HPDE6-E6E7 (cell line): Measurements from ENCODE around the gene CTSH.

ENCODE experiments used
- DNase-seq: peaks from one replicate; pipeline ENCODE4 v3.0.0; 2011; ENCODE audit warnings: missing footprints; ENCODE audit errors: extremely low spot score

Gene CTSH, protein sequence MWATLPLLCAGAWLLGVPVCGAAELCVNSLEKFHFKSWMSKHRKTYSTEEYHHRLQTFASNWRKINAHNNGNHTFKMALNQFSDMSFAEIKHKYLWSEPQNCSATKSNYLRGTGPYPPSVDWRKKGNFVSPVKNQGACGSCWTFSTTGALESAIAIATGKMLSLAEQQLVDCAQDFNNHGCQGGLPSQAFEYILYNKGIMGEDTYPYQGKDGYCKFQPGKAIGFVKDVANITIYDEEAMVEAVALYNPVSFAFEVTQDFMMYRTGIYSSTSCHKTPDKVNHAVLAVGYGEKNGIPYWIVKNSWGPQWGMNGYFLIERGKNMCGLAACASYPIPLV

DNA sequence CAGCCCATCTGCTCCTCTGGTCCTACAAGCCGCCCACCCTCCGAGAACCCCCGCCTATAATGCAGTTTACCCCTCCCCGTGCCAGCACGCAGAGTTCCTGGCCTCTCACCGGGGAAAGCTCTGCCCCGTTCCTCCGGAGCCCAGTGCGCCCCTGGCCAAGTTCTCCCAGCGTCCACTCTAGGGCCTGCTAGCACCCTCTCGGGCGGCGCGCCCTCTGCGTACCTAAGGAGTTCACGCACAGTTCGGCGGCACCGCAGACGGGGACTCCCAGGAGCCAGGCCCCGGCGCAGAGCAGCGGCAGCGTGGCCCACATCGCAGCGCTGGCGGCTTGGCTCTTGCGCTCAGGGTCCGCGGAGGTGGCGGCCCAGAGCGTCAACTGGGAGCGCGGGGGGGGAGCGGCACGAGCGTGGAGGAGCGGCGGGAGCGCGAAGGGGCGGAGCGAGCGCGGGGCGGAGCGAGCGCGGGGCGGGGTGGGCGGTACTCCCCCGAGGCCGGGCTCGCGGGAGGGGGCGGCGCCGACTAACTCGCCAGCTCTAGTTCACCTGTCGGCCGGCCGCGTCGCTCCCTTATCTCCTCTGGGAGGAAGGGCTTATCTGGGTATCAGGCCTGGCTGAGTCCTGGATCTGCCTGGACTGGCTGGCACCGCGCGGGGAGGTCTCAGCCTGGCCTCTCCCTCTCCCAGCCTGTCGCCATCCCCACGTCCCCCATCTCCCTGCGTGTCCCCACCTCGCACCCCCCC, at the start of gene CTSH:
CTSH (minus strand) TSS at position 378 of the 739 bp plus-strand sequence; CDS start at position 313, 65 bp downstream.
- DNase-seq, result peak; percentile 82

DNA sequence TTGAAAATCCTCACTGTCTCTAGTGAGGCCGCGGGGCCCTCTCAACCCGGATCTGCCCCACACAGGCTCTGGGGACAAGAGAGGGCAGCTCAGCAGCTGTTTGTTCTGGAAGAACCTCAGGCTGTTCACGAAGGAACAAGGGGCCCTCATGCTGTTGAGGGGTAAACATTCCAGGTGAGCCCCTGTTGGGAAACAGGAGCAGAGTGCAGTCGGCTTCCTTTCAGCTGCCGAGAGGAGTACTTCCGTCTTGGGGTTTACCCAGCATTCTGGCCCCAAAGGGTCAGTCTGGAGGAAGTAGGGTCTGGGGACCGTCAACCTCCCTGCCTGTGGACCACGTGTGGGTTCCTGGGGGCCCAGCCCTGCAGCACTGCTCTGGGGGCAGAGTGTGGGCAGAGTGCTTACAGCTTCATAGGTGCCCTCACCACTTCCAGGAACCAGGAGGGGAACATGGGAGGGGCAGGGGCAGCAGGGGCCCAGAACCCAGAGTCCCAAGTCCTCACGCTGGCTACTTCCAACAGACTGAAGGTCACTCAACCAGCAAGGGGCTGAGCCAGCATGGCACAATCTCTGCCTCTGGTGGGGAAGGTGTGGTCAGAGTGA, 49.2 kb upstream of the CTSH start:
- no peak for DNase-seq

DNA sequence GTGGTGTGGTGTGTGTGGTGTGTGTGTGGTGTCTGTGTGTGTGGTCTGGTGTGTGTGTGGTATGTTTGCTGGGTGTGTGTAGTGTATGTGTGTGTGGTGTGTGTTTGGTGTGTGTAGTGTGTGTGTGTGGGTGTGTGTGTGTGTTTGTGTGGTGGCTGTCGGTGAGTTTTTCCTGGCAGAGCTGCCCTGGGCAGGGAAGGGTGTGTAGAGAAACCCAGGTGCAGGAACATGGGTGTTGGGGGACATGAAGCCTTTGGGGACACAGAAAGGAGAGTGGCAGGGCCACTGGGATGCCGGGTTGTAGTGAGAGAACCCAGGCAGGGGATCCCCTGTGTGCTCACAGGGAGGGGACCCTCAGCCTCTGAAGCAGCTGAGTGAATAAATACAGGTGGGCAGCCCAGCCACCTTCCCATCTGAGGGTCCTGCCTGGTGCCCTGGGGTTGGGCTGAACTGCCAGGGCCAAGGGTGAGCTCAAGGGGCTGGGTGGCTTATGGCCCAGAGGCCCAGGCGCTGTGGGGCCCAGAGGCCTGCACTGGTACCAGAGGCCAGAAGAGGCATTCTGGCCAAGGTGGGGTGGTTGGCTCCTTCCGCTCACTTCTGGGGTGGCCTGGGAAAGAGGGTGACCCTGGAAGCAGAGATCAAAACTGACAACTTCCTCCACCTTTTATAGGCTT, 48.5 kb upstream of the CTSH start:
- DNase-seq, result no peak

DNA sequence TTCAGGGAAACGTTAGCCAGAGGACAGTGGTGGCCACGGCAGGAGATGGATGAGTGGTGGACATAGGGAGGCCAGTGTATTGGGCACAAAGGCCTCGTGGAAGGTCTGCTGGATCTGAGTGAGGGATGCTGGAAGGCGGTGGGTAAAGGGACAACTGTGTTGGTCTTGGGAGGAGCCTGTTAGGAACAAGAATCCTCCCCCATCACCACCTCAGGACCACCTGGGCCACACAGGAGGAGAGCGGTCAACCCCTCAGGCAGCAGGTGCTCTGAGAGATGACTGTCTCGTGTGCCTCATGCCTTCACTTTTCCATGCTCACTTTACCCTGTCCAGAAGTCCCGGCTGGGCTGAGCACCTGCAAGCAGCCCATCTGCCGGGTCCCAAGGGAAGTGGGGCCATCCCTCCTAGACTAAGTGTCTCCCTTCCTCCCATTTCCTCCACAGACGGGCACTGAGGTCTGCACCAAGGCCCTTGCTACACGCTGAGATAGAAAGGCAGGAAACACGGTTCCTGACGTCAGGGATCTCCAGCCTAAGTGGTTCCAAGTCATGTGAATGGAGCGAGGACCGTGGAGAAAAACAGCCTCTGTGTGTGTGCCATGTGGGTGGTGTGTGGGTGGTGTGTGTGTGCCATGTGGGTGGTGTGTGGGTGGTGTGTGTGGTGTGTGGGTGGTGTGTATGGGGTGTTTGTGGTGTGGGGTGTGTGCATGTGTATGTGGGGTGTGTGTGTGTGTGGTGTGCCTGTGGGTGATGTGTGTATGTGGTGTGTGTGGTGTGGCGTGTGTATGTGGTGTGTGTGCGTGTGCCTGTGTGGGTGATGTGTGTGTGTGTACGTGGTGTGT, 47.8 kb upstream of the CTSH start:
- no peak for DNase-seq

DNA sequence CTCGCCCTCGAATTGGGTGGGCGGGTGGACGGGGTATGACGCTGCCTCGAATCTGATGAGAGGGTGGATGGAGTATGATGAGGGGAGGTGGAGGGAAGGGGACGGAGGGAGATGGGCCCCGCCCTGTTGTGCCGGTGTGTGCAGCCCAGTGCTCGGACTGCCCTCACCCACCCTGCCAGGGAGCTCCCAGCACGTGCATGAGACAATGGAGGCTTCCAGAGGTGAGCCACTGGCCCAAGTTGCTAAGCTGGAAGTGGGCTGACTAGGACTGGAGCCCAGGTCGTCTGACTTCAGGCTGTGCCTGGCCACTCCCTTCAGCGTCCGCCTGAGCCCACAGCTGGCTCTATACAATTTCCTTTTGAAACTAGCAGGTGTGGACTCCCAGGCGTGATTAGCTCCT, 47.0 kb upstream of the CTSH start:
- no peak for DNase-seq

DNA sequence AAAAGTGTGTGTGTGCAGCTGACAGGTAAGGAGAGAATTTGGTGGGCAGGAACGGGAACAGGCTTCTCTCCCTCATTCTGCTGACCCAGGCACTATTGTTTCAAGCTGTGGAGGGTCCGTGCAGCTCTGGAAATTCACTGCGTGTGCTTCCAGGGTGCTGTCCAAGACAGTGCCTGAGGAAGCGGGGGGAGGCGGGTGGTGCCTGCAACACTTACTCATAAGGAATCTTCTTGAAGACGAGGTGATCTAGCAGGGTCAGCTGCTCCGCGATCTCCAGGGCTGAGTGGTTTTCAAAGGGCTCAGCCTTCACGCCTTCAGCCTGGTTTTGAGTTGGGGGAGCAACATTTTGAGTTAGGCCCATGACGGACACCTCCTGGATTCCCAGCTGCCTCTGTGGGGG, 46.6 kb upstream of the CTSH start:
- DNase-seq, result no peak

DNA sequence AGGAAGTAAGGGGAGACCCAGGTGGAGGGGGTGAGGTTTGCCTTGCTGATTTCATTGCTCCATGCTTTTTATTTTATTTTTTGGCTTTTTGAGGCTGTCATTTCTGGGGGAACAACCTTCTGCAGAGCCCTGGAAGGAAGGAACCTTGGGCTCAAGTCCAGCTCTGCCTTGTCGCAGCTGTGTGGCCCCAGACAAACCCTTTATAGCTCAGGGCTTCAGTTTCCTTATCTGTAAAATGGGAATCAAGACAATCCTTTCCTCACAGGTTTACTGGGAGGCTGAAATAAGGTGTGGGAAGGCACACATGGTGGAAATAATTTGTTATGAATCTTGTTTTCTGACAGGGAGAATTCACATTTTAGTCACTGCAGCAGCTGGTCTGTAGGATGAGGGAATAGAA, 45.4 kb upstream of the CTSH start:
- no peak for DNase-seq

DNA sequence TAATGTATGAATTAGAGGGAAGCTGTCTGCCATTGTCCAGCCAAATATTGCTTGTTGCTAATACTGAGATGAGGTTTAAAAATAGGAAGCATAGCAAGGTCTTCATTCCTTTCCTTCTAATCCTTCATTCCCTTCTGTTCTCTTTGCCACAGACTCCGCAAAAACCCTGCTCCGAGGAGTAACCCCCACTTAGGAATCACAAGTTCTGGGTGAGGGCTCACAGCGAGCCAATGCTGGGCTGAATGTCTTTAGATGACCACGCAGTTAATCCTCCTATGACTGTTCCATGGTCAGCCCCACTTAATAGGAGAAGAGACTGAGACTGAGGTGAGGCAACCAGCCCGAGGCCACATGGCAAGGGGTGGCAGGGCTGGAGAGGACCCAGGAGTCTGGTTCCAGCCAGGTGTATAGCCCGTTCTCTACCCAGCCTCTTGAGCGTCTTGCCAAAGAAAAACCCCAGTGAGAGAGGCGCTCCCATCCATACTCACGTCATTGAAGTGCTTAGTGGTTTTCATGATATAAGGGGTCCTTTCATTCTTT, 44.9 kb upstream of the CTSH start:
- DNase-seq, result no peak

DNA sequence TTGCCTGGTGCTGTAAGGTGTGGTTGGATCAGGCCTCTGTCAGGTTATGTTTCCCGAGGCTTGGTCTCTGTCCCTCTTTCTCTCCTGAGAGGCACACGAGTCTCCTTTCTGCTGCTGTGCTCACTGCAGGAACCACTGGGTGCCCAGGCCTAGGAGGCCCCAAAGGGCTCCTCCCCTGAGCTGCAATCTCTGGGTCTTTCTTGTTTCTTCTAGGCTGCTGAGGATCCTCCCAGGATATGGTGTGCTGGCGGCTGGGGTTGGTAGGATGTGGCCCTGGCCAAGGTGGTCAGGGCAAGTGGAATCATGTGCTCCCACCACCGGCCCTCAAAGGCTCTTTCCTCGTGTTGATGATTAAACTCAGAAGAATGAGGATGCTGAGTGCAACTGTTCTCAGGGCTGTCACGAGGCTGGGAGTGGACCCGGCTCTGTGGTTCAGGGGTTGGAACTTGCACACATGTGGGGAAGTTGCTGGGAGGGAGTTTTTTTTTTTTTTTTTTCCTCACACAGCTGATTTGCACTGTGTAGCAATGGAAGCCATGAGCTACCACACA, 43.6 kb upstream of the CTSH start:
- DNase-seq, result peak; percentile 99

DNA sequence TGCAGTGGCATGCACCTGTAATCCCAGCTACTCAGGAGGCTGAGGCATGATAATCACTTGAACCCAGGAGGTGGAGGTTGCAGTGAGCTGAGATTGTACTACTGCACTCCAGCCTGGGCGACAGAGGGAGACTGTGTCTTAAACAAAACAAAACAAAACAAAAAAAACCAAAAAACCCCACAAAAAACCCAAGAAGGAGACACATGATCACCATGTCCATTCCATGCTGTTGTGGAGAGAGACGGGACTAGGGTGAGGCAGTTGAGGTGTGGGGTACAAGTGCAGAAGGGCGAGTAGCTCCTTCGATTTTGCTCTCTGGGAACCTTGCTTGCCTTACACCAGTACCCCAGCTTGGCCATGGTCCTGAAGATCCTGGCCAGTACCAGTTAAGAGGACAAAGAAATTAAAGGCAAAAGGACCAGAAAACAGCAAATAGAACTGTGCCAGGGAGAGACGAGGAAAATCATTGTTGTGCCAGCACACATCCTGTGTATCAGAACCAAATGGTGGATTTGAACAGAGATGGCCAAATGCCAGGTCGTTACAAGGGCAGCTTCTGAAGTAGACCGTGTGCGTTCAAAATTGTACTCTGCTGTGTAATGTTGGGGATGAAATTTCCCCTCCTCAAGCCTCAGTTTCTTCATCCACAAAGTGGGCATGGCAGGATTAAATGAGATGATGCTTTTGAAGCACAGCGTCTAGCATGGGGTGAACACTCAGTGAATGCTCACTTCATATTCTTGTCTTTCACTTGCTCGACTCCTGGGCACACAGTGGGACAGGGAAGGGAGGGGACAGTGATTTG, 42.9 kb upstream of the CTSH start:
- DNase-seq, result no peak

DNA sequence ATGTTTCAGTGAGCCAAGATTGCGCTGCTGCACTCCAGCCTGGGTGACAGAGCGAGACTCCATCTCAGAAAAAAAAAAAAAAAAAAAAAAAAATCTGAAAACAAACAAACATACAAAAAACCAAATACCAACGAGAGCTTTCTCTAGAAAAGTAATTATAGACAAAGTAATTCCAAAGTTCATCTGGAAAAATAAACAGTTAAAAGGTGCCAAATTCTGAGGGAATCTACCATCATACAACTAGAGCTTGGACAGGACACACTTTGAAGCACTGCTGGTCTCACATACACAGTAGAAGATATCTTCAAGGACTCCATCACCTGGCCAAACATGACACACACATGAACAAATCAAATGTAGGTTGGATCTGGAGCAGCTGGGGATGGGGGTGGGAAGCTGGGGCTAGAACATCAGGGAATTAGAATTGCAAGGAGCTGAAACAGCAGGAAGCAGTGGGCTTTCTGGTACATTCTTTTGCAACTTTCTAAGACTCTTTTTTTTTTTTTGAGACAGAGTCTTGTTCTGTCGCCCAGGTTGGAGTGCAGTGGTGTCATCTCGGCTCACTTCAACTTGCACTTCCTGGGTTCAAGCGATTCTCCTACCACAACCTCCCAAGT, 41.1 kb upstream of the CTSH start:
- no peak for DNase-seq

DNA sequence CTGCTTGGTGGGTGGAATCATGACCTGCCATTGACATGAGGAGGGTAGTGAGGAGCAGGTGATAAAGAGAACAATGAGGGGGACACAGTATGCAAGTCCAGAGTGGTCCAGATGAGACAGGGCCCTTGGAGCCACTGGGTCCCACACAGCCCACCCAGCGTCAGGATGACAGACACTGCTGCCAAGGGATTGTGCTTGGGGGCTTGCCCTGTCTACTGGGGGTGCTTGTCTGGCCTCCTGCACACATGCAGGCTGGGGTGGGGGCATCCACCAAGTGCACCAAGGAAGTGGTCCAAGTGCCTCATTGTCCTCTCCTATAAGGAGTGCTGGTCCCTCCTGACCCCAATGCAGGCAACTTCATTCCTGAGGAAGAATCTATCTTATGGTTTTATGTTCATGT, 39.2 kb upstream of the CTSH start:
- no peak for DNase-seq

DNA sequence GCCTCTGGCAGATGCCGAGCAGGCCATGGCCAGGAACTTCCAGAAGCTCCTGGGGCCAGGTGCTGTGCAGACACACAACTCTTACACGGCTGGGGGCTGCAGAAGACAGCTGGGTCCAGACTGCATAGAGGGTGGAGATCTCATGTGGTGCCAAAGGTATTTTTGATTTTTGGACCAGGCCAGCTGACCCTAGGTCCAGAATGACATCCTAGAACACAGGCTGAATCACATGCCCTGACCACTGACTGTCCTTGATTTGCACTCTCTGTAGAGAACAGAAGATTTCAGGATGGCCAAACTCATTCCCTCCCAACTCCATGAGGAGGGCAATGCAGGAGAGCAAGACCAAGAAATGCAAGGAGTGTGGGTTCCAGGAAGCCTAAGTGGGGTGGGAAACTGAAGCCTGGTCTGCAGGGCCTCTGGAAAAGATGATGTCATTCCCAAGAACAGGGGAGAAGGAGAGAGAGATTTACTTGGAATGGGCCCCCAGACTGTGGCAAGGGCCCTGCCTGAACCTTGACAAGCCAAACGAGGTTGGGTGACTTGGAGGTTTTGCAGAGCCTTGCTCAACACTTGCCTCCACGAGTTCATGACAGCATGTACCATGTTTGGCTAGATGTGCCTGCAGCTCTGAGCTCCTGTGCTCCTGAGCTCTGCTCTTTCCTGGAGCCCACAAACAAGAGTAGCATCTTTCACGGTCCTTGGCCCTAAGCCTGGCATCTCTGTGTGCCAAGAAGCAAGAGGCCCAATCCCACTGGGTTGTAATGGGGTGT, 38.5 kb upstream of the CTSH start:
- DNase-seq, result no peak

DNA sequence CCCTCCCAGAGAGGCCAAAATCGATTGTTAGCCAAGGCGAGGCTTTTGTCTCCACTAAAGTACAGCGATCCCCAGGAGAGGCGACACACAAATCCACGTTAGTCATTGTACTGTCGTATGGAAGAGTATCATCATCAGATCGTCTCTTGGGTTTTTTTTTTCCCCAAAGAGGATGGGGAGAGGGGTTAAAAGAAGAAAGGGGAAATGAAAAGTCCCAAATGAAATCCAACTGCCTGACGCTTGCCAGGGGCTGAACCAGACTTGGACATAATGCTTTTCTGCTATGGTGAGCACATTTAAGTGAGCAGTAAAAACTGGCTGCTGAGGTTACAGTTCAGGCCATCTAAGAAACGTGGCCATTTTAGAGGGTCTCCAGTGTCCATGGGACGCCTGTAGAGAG, 37.9 kb upstream of the CTSH start:
- no peak for DNase-seq

DNA sequence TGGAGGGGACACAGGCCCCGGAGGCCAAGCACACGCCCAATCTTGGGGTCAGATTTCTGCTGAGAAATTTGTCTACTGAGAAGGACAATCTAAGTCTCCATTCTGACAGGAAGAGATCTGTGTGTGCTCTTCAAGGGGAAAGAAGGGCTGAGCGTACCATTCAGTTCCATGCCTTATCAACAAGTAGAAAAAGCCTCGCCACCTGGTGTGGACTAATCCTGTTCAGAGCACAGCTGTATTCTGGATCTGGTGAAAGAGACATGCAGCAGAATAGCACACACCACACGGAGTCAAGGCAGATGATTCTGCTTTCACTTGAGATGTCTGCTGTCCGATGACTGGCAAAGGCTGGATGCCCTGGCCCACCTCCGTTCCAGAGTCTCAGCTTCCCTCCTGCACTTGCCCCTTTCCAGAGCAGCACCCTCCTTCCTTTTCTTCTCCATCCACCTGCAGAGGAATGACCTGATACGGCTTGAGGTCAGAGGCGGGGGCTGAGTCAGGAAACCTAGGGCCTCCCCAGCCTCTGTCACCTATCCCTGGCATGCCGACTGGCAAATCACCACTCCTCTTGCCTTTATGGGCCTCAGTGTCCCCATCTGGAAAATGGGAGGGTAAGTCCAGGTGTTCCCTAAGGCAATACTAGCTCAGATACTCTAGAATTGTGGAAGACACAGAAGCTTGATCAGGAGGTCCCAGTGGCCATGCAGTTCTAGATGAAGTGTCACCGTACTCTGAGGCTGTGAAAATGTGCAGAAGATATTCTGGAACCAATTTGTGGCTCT, 36.9 kb upstream of the CTSH start:
- DNase-seq, result no peak

DNA sequence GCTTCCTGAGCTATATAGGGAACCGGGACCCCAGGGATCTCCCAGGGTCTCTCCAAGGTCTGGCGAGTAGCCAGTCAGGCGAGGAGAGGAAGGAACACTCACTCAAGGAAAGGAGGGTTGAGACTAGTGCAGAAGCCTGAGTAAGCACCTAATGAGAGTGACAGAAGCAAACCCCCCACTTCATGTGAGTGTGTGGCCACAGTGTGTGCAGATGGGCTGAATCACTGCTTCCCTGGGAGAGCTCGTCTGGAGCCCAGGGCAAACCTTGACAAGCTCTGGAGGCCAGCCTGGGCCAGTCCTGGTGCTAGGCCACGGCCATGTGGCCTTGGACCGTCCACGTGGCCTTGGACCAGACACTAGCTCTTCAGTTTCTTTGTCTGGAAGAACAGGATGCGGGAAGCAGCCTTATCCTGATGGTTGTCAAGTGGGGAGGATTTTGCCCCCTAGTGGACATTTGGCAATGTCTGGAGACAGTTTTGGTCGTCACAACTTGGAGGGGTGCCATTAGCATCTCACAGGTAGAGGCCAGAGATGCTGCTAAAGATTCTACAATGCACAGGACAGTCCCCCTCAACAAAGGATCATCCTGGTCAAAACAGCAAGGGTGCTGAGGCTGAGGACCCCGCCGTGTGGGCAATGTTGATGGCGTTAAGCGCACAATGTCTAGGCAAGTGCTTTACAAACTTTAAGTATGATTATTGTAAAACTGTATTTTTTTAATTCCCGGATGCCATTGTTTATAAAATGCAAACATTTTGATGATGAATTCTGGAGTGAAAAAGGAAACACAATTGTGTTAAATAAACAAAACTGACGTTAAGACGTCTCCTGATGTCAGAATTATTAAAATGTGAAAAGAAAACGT, 34.8 kb upstream of the CTSH start:
- DNase-seq, result peak; percentile 58

DNA sequence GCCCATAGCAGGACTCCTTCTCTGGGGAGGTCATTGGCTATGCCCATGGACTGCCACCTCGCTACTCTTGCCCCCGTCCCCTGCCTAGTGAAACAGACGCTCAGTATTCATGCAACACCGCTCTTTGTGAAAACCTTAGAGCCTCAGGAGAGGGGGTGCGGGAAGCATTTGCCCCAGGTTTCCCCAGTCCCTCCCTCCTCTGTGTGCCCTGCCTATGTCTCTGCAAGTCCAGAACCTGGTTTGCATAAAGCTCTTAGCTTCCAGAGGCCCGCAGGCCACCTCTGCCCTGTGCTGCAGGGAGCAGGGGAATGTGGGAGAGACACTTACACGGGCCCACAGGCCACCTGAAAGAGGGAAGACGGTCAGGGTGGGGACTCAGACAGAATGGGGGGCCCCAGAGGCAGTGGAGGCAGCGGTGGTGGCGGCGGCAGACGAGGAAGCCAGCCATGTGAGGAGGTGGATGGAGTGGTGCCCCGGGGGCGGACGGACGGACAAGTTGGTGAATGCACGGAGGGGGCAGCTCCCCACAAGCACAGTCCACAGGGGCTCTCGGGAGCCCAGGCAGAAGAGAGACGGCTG, 33.8 kb upstream of the CTSH start:
- no peak for DNase-seq
